Measurements from ENCODE around the gene TARS3. TPM values are rescaled to one million over a fixed set of nuclear protein-coding genes. Genes with fewer than 3 reads are reported as not detected.
"Not testable (repeated sequence)": the region's sequence is repeated elsewhere in the genome, so short reads cannot be mapped to it uniquely, and the experiment has no call there.

The TARS3 gene
- total and polyA plus RNA-seq, 8 donors: 3.4 to 53.1 (median 15.6) TPM

DNA sequence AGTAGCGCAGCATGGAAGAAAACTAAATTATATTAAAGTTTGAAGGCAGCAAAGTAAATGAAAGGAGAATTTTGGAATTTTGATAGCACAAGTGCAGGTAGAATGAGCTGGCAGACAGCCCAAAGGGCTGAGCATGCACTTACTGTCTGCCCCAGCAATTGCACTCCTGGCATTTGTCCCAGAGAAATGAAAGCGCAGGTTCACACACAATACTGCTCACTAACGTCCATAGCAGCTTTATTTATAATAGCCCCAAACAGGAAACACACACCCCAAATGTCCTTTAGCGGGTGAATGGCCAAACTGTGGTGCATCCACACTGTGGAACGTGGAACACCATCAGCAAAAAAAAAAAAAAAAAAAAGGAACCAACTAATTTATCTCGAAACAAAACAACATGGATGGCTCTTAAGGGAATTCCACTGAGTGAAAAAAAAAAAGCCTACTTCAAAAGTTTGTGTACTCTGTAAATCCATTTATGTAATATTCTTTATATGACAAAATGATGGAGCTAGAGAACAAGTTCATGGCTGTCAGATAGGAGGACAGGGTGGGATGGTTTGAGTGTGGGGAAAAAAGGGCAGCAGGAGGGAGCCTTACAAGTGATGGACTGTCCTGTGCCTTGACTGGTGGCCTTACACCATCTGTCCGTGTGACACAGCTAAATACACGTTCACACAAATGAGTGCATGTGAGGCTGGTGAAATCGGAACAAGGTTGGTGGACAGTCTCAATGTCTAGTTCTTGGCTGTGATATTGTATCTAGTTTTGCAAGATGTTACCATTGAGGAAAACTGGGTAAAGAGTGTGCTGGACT lies 66.1 kb downstream of the TARS3 start:
- 58 to 70% (median 65%) methylated on average over 9 of the region's 9 CpGs for WGBS, 5 donors
- H3K27me3 ChIP-seq: no peaks in the 10 kb centered on the region
- no peak overlapping the region for H3K4me3 ChIP-seq
- no peaks in the 10 kb centered on the region for H3K9me3 ChIP-seq
- no peak overlapping the region for H3K27ac ChIP-seq
- H3K36me3 ChIP-seq: peaks cover 0 to 62% (median 48%) of the 10 kb centered on the region in 4 donors
- peaks cover 3 to 7% (median 4%) of the 10 kb centered on the region in 4 donors for H3K4me1 ChIP-seq
- TF ChIP-seq POLR2A (IDR thresholded peaks at IDR 0.05) (no peak), EP300 (IDR thresholded peaks at IDR 0.05) (no peak), POLR2AphosphoS5 (IDR thresholded peaks at IDR 0.05) (no peak)
- TF ChIP-seq, protein P1, sequence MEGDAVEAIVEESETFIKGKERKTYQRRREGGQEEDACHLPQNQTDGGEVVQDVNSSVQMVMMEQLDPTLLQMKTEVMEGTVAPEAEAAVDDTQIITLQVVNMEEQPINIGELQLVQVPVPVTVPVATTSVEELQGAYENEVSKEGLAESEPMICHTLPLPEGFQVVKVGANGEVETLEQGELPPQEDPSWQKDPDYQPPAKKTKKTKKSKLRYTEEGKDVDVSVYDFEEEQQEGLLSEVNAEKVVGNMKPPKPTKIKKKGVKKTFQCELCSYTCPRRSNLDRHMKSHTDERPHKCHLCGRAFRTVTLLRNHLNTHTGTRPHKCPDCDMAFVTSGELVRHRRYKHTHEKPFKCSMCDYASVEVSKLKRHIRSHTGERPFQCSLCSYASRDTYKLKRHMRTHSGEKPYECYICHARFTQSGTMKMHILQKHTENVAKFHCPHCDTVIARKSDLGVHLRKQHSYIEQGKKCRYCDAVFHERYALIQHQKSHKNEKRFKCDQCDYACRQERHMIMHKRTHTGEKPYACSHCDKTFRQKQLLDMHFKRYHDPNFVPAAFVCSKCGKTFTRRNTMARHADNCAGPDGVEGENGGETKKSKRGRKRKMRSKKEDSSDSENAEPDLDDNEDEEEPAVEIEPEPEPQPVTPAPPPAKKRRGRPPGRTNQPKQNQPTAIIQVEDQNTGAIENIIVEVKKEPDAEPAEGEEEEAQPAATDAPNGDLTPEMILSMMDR (IDR thresholded peaks at IDR 0.05): no peak
- intact Hi-C loops (cut with DNase I; ENCODE audit: low total_unique reads): no loop called here
- peak in 1 of 2 donors; percentile 53 for DNase-seq

DNA sequence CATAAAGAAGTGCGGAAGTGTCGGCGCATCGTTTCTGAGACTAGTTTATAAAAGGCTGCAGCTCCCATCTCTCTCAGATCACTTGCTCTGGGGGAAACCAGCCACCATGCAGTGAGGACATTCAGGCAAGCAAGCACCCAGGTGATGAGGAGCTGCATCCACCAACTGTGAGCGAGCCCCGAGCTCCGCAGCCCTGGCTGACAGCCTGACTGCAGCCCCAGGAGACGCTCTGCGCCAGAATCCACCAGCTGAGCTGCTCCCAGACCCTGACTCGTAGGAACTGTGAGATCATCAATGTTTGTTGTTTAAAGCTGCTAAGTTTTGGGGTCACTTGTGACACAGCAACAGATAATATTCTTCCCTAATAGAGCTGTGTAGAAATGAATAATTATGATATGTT lies 67.1 kb downstream of the TARS3 start:
- H3K27ac ChIP-seq: no peak overlapping the region
- no peaks in the 10 kb centered on the region for H3K9me3 ChIP-seq
- peaks cover 8 to 12% (median 10%) of the 10 kb centered on the region in 4 donors for H3K4me1 ChIP-seq
- H3K36me3 ChIP-seq: peaks cover 0 to 55% (median 46%) of the 10 kb centered on the region in 4 donors
- H3K4me3 ChIP-seq: no peak overlapping the region
- no peak for DNase-seq
- H3K27me3 ChIP-seq: no peaks in the 10 kb centered on the region
- TF ChIP-seq, protein P1 (IDR thresholded peaks at IDR 0.05): no peak
- TF ChIP-seq POLR2A (IDR thresholded peaks at IDR 0.05) (no peak), EP300 (IDR thresholded peaks at IDR 0.05) (no peak), POLR2AphosphoS5 (IDR thresholded peaks at IDR 0.05) (no peak)
- intact Hi-C loops (cut with DNase I; ENCODE audit: low total_unique reads): no loop called here
- 92 to 97% (median 95%) methylated on average over 10 of the region's 10 CpGs for WGBS, 5 donors

DNA sequence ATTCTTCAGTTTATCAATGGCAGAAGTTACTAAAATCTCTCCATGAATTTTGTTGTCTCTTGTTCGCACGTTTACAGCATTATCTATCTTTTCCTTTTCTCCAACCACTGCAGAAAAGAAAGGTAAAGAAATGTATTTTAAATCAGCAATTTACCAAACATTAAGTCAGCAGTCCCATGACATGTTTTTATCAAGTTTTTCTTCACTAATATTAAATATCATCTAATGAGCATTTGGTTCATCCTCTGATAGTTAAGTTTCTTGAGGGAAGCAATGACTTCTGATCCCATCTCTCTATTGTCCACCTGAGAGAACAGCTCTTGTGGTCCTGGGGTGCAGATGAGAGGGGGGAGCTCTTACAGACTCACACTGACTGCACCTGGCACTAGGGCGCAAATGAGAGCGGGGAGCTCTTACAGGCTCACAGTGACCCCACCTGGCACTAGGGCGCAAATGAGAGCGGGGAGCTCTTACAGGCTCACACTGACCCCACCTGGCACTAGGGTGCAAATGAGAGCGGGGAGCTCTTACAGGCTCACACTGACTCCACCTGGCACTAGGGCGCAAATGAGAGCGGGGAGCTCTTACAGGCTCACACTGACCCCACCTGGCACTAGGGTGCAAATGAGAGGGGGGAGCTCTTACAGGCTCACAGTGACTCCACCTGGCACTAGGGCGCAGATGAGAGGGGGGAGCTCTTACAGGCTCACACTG lies 69.5 kb downstream of the TARS3 start:
- intact Hi-C loops (cut with DNase I; ENCODE audit: low total_unique reads); DNase-seq: not testable (repeated sequence)

DNA sequence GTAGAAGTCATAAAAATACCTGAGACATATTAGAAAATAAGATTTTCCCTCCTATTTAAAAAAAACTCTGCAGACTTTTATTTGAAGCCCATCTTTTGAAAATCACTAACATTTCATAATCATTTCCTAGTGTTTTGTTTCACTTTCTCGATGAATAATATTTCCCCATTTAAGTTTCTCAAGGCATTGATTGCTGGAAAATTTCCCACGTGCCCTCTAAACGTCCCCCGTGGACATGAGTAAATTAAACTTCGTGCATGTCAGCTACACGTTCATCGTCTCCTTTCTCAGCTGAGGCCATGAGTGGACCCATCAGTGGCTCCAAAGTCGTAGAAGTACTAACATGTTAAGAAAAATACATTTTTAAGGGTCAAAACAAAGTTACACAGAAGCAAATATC lies 70.1 kb downstream of the TARS3 start:
- no peak for DNase-seq
- Histone ChIP-seq H3K9me3 (no peaks in the 10 kb centered on the region), H3K36me3 (peaks cover 0 to 34% (median 31%) of the 10 kb centered on the region in 4 donors), H3K4me1 (peaks cover 29 to 35% (median 31%) of the 10 kb centered on the region in 4 donors), H3K27ac (peak overlapping the region in 1 of 5 donors; percentile 7), H3K27me3 (no peaks in the 10 kb centered on the region), H3K4me3 (no peak overlapping the region)
- 56 to 79% (median 74%) methylated on average over 8 of the region's 8 CpGs for WGBS, 5 donors
- TF ChIP-seq POLR2A (IDR thresholded peaks at IDR 0.05) (no peak), POLR2AphosphoS5 (IDR thresholded peaks at IDR 0.05) (no peak), EP300 (IDR thresholded peaks at IDR 0.05) (no peak)
- TF ChIP-seq, protein P1 (IDR thresholded peaks at IDR 0.05): no peak
- intact Hi-C loops (cut with DNase I; ENCODE audit: low total_unique reads): no loop called here

More for the DNA sequence above, 69.5 kb downstream of the TARS3 start:
- H3K9me3 ChIP-seq, H3K27me3 ChIP-seq, H3K4me3 ChIP-seq: not testable (repeated sequence)
- Histone ChIP-seq H3K27ac (peak overlapping the region in 1 of 5 donors; percentile 7), H3K4me1 (peaks cover 23 to 29% (median 27%) of the 10 kb centered on the region in 4 donors), H3K36me3 (peaks cover 0 to 38% (median 33%) of the 10 kb centered on the region in 4 donors)
- 79 to 95% (median 93%) methylated on average over 10 of the region's 10 CpGs for whole genome bisulfite sequencing, 5 donors

All from stomach (tissue), 9 donors.